ENCODE measurements around the gene TSKU. TPM values are rescaled to one million over a fixed set of nuclear protein-coding genes. Genes with fewer than 3 reads are reported as not detected.

The TSKU gene
- total and polyA plus RNA-seq, 9 of the 15 experiments (the other 6 are each of a cell fraction or from before 2014, with no cell fraction given) = 0.60 to 11.9 (median 8.4) TPM

DNA sequence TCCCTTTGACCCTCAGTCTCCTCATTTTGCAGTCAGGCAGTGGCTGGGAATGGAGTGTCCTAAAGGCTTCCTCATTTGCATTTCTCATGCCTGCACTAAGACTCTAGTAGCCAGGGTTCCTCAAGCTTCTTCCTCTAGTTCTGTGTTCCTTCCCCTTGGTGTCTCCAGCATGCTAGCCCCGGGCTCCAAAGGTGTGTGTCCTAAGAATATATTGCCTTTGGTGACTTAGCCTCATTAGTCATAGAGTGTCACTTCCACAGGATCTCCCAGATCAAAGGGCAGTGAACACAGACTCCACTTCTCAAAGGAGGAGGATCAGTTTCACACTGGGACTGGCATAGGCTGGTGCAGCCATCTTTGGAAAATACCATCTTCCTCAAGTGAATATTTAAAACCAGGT is 56.2 kb downstream of the TSKU start (continued):
- TF ChIP-seq ESRRA (IDR thresholded peaks at IDR 0.05; ENCODE audit: borderline replicate concordance, low read depth) = no peak
- TF ChIP-seq THAP12 (CRISPR knock-in tag; IDR thresholded peaks at IDR 0.05) = no peak
- TF ChIP-seq MTF1 (CRISPR knock-in tag; IDR thresholded peaks at IDR 0.05; ENCODE audit: borderline replicate concordance) = no peak
- TF ChIP-seq HDAC1 (IDR thresholded peaks at IDR 0.05) = no peak
- no peak for TF ChIP-seq ARID3A (IDR thresholded peaks at IDR 0.05; ENCODE audit: borderline replicate concordance, low read depth, low read length)
- TF ChIP-seq MEIS2 (IDR thresholded peaks at IDR 0.05; ENCODE audit: partially characterized antibody) = peak; percentile 52

DNA sequence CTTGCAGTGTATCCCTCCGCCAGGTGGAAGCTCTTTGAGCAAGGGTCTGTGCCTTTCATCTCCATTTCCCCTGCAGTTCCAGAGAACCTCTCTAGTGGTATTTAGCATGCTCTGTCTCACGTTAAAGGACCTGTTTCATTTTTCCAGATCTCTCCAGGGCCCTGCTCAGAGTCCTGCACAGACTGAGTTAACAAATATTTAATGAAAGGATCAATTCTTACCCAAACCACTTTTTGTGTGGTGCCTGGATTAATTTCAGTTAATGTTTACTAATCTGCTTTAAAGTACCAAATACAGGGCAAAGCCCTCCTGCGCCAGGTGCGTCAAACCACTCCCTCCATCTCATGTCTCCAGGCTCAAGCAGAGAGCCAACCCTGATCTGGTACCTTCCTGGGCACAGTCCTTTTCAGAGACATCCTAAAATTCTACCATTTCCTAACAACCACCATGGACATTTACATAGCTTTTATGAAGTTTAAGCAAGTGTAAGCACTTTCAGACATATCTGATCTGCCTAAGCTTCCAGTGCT is 58.8 kb downstream of the TSKU start:
- no TSS peak for BruUV-seq (replicated peaks)
- 56% methylated on average over 4 of the region's 4 CpGs for WGBS (ENCODE audit: insufficient coverage, low coverage, missing lambda C conversion rate)

More for the DNA sequence above, 58.8 kb downstream of the TSKU start:
- Histone ChIP-seq H4K20me1 (replicated peaks; ENCODE audit: control insufficient read depth, insufficient read depth, low read length) (no peaks in the 10 kb centered on the region), H3K9me1 (ENCODE audit: control insufficient read depth, insufficient read depth, low read length) (no peaks in the 10 kb centered on the region), H3K4me3 (no peak overlapping the region), H3K4me2 (ENCODE audit: insufficient read depth, low read length) (no peak overlapping the region), H3K79me2 (ENCODE audit: control insufficient read depth, insufficient read depth, low read length) (no peaks in the 10 kb centered on the region), H3K4me1 (replicated peaks in 1 of 2; ENCODE audit: control insufficient read depth in 2 of 2, insufficient read depth in 2 of 2, low read length in 2 of 2) (peaks cover 14 to 17% of the 10 kb centered on the region in 2 experiments; a peak in 3 of 5 replicates), H3K36me3 (ENCODE audit: control insufficient read depth, insufficient read depth, low read length) (no peaks in the 10 kb centered on the region), H3K9ac (ENCODE audit: insufficient read depth in 1 of 2, low read depth in 2 of 2, low read length in 2 of 2) (no peak overlapping the region), H3K27ac (ENCODE audit: extremely low read depth, low read depth, low read length) (no peak overlapping the region), H3K27me3 (ENCODE audit: control insufficient read depth in 2 of 2, insufficient read depth in 2 of 2, low read length in 2 of 2) (no peaks in the 10 kb centered on the region), H3K9me3 (replicated peaks; ENCODE audit: control insufficient read depth, insufficient read depth, low read depth, low read length) (no peaks in the 10 kb centered on the region), H2AFZ (ENCODE audit: low read depth, low read length) (peak overlapping the region; percentile 22; the same call in 1 of the 2 replicates)
- intact Hi-C loops (cut with micrococcal nuclease) (no loop called here), in situ Hi-C loops (cut with MboI) (no loop called here)
- ChIA-PET POLR2A (interaction anchor here (0.9 kb wide), 1 partner anchor 13 kb away, joined by 3 read pairs; no protein-coding TSS in a partner anchor), CTCF (ENCODE audit: low intra/inter-chr PET ratio) (no interaction called here)
- no peak for TF ChIP-seq ZEB2 (IDR thresholded peaks at IDR 0.05)
- no peak for TF ChIP-seq TSC22D4 (tag; IDR thresholded peaks at IDR 0.05)
- no peak for ATAC-seq
- no peak for FAIRE-seq
- no peak for DNase-seq (ENCODE audit: extremely low read depth in 1 of 4, low spot score in 3 of 4)

Measured in K562 (cell line).